Measurements from ENCODE around the gene ERGIC3. TPM values are rescaled to one million over a fixed set of nuclear protein-coding genes. Genes with fewer than 3 reads are reported as not detected.

ERGIC3 gene
- total RNA-seq, 2 donors from 2014 or later = 139 to 145 TPM

GRCh38 chr20:35598899-35599775 lies 57.3 kb downstream of the ERGIC3 start:
- Mint-ChIP-seq H3K36me3 (ENCODE audit: insufficient read depth in 2 of 2) (no peaks in the 10 kb centered on the region), H3K4me3 (no peak overlapping the region), H3K27me3 (ENCODE audit: low read depth) (peaks cover 52% of the 10 kb centered on the region), H3K27ac (no peak overlapping the region), H3K9me3 (no peaks in the 10 kb centered on the region), H3K4me1 (ENCODE audit: low read depth) (peaks cover 11% of the 10 kb centered on the region)
- DNase-seq (no peak), ATAC-seq (replicated peaks in 1 of 2) (no peak)

- ATAC-seq (replicated peaks in 1 of 2) = no peak
- Mint-ChIP-seq H3K4me1 (ENCODE audit: low read depth) (peaks cover 11% of the 10 kb centered on the region), H3K4me3 (no peak overlapping the region), H3K36me3 (ENCODE audit: insufficient read depth in 2 of 2) (no peaks in the 10 kb centered on the region), H3K27me3 (ENCODE audit: low read depth) (peaks cover 52% of the 10 kb centered on the region), H3K9me3 (no peaks in the 10 kb centered on the region), H3K27ac (no peak overlapping the region)
- no peak for DNase-seq
These were observed 57.9 kb downstream of the ERGIC3 start for GRCh38 chr20:35599776-35600120.

GRCh38 chr20:35600176-35600992 lies 58.5 kb downstream of the ERGIC3 start:
- H3K27ac Mint-ChIP-seq = no peak overlapping the region
- ATAC-seq (replicated peaks in 1 of 2) (no peak), DNase-seq (no peak)
- no peaks in the 10 kb centered on the region for H3K36me3 Mint-ChIP-seq (ENCODE audit: insufficient read depth in 2 of 2)
- peak overlapping the region; percentile 82 to 83 for H3K4me3 Mint-ChIP-seq
- H3K4me1 Mint-ChIP-seq (ENCODE audit: low read depth) = peaks cover 11% of the 10 kb centered on the region
- peaks cover 52% of the 10 kb centered on the region for H3K27me3 Mint-ChIP-seq (ENCODE audit: low read depth)
- no peaks in the 10 kb centered on the region for H3K9me3 Mint-ChIP-seq

GRCh38 chr20:35600993-35601973 lies 59.4 kb downstream of the ERGIC3 start:
- Mint-ChIP-seq H3K36me3 (ENCODE audit: insufficient read depth in 2 of 2) (no peaks in the 10 kb centered on the region), H3K9me3 (no peaks in the 10 kb centered on the region), H3K27me3 (ENCODE audit: low read depth) (peaks cover 52% of the 10 kb centered on the region), H3K27ac (no peak overlapping the region), H3K4me1 (ENCODE audit: low read depth) (peaks cover 11% of the 10 kb centered on the region), H3K4me3 (peak overlapping the region; percentile 82 to 83)
- peak; percentile 85 to 86 for DNase-seq
- peak; percentile 92 to 94 for ATAC-seq (replicated peaks in 1 of 2)

GRCh38 chr20:35601990-35602389 lies 60.1 kb downstream of the ERGIC3 start:
- ATAC-seq (replicated peaks in 1 of 2) (no peak), DNase-seq (no peak)
- no peaks in the 10 kb centered on the region for H3K36me3 Mint-ChIP-seq (ENCODE audit: insufficient read depth in 2 of 2)
- peak overlapping the region; percentile 82 to 83 for H3K4me3 Mint-ChIP-seq
- no peaks in the 10 kb centered on the region for H3K9me3 Mint-ChIP-seq
- H3K4me1 Mint-ChIP-seq (ENCODE audit: low read depth) = peaks cover 13% of the 10 kb centered on the region
- peaks cover 50% of the 10 kb centered on the region for H3K27me3 Mint-ChIP-seq (ENCODE audit: low read depth)
- no peak overlapping the region for H3K27ac Mint-ChIP-seq

- peaks cover 40% of the 10 kb centered on the region for H3K27me3 Mint-ChIP-seq (ENCODE audit: low read depth)
- ATAC-seq (replicated peaks in 1 of 2) (no peak), DNase-seq (no peak)
- H3K27ac Mint-ChIP-seq = no peak overlapping the region
- H3K9me3 Mint-ChIP-seq = no peaks in the 10 kb centered on the region
- H3K4me1 Mint-ChIP-seq (ENCODE audit: low read depth) = peaks cover 15% of the 10 kb centered on the region
- H3K4me3 Mint-ChIP-seq = peak overlapping the region in 1 of 2 donors; percentile 34
- H3K36me3 Mint-ChIP-seq (ENCODE audit: insufficient read depth in 2 of 2) = no peaks in the 10 kb centered on the region
These were observed 61.1 kb downstream of the ERGIC3 start for GRCh38 chr20:35602851-35603495.

- H3K4me3 Mint-ChIP-seq = no peak overlapping the region
- no peak overlapping the region for H3K27ac Mint-ChIP-seq
These were observed 62.0 kb downstream of the ERGIC3 start for GRCh38 chr20:35603695-35604448.

GRCh38 chr20:35604449-35604747 lies 62.5 kb downstream of the ERGIC3 start:
- H3K27me3 Mint-ChIP-seq (ENCODE audit: low read depth) = peaks cover 25% of the 10 kb centered on the region
- no peak overlapping the region for H3K4me3 Mint-ChIP-seq
- no peaks in the 10 kb centered on the region for H3K9me3 Mint-ChIP-seq
- peak in 1 of 2 donors; percentile 38 for DNase-seq
- ATAC-seq (replicated peaks in 1 of 2) = no peak
- H3K36me3 Mint-ChIP-seq (ENCODE audit: insufficient read depth in 2 of 2) = no peaks in the 10 kb centered on the region
- H3K4me1 Mint-ChIP-seq (ENCODE audit: low read depth) = peaks cover 15% of the 10 kb centered on the region
- H3K27ac Mint-ChIP-seq = no peak overlapping the region

More at GRCh38 chr20:35603695-35604448, 62.0 kb downstream of the ERGIC3 start:
- H3K9me3 Mint-ChIP-seq = no peaks in the 10 kb centered on the region
- peaks cover 31% of the 10 kb centered on the region for H3K27me3 Mint-ChIP-seq (ENCODE audit: low read depth)
- no peak for ATAC-seq (replicated peaks in 1 of 2)
- DNase-seq = no peak
- peaks cover 15% of the 10 kb centered on the region for H3K4me1 Mint-ChIP-seq (ENCODE audit: low read depth)
- H3K36me3 Mint-ChIP-seq (ENCODE audit: insufficient read depth in 2 of 2) = no peaks in the 10 kb centered on the region

GRCh38 chr20:35606127-35606526 lies 64.2 kb downstream of the ERGIC3 start:
- H3K27ac Mint-ChIP-seq = no peak overlapping the region
- no peaks in the 10 kb centered on the region for H3K9me3 Mint-ChIP-seq
- peaks cover 7% of the 10 kb centered on the region for H3K4me1 Mint-ChIP-seq (ENCODE audit: low read depth)
- peaks cover 16% of the 10 kb centered on the region for H3K27me3 Mint-ChIP-seq (ENCODE audit: low read depth)
- DNase-seq = no peak
- no peak overlapping the region for H3K4me3 Mint-ChIP-seq
- H3K36me3 Mint-ChIP-seq (ENCODE audit: insufficient read depth in 2 of 2) = no peaks in the 10 kb centered on the region
- no peak for ATAC-seq (replicated peaks in 1 of 2)

All from activated T-cell treated with anti-CD3 and anti-CD28 coated beads, Interleukin-2, amount 50 U/mL, for 72 hours (primary cell).